NCI-H510A (cell line): ENCODE measurements around the gene DLAT.
"Not testable (repeated sequence)": the region's sequence is repeated elsewhere in the genome, so short reads cannot be mapped to it uniquely, and the experiment has no call there.

Experiments used
- DNase-seq: peaks from one replicate; lab custom pipeline; 2025; lab: John Stamatoyannopoulos, UW

The DLAT gene

GRCh38 chr11:112024773-112025678 is at the start of gene DLAT:
Gene DLAT (plus strand): TSS chr11:112025408. CDS start chr11:112025473, 65 bp downstream.
- peak; percentile 95 for DNase-seq

DNA sequence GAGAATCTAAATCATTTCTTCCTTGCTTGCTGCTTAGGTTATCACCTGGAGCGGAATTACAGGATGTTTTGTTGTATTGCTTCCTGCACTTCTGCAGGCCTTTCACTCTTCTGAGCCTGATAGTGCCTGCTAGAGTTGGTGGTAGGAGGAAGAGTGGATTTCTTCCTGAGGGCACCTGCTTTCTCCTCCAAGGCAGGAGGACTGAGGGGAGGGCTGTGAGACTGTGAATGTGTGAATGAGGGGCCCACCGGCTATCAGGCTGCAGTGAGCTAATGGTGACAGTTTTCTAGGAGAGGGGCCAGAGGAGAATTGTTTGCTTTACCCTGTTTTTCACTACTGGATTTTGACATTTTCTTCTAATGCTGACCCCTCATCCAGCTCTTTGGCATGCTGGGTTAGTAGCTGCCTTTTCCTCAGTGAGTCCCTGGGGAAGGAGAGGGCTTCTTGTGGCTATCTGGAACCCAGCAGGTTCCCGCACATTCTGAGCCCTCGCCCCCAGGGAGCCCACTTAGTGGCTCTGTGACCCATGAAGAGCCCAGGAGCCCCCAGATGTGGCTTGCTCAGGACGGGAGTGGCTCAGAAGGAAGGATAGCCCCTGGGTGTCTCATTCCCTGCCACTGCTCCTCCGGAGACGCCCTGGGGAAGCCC is 49.0 kb upstream of the DLAT start:
- DNase-seq: no peak

DNA sequence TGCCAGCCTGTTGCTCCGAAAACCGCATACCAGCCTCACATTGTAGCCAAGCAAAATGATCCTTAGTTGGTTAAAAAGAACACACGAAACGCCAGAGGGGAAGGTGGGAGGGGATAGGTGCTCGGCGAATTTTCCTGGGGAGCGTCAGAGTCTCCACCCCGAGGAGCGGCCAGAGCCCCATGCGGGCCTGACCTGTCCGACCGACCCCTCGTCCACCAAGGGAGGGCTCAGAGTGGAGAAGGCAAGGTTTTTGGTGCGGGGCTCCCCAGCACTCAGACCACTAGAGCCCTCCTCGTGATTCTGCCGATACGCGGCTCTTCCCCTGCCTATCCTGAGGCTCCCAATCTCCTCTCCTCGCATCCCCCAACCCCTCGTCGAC is 48.5 kb upstream of the DLAT start:
- DNase-seq: no peak

GRCh38 chr11:111977146-111978027 is 47.8 kb upstream of the DLAT start:
- no peak for DNase-seq

- DNase-seq: peak; percentile 59
Measured at GRCh38 chr11:111978028-111978771, 47.0 kb upstream of the DLAT start.

DNA sequence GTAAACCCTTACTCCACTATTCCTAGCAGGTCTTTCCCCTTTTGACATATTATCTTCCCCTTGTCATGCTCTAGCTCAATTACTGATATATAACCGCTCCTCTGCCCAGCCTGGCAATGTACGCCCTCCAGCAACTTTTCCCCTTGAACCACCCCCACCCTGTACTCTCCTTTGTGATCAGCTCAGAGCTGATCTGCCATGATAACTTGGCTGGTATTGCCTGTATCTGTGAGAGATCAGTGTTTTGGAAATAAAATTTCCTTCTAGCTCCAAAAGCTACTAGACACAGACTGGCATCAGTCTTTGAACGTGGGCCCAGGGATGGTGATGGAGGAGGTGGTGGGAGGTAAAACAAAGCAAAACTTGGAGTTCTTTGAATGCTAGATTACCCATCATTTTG is 45.1 kb upstream of the DLAT start:
- no peak for DNase-seq

- DNase-seq: no peak
Measured at GRCh38 chr11:111981270-111981669, 43.9 kb upstream of the DLAT start.

DNA sequence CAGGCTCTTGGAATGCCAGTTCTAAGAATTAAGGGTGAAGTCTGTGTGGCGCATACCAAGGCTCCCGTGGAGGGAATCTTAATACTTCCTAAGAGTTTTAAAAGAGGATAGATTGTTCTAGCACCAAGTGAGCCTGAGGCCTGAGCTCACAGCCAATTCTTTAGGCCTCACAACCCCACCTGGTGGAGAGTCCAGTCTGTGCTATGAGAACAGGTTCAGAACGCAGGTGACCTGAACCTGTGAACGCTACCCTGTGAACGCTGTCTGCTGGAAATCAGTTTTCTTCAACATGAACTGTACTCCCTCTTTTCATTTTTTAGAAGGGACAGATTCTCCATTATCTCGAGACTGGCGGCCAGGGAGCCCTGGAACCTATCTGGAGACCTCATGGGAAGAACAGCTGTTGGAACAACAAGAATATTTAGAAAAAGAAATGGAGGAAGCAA is 43.2 kb upstream of the DLAT start:
- DNase-seq: peak; percentile 43

DNA sequence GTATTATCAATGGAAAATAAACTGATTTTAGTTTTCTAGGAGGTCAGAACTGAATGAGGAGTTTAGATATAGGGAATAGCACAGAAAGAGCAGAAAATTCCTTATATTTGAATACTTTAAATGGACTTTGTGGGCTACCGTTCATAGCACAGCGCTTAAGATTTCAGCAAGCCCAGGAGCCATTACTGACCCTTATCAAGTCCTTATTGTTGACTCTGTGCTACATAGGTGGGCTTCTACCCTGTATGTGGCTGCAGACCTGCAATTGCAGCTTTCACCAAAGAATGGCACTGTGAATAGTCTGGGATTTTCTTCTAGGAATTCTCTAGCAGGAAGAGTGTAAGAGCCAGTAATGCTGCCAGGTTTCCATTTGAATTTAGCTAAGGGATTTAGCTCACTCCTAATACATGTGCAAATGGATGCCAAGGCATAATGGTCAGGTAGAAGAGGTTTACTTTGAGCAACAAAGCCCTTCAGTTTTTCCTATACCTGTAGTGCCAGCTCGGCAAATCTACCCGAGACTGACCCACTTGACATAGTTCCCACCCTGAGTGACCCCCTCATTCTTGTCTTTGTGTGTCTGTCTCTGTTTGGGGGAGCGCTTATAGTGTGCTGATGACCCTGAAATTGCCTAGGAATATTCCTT is 42.5 kb upstream of the DLAT start:
- DNase-seq: no peak

DNA sequence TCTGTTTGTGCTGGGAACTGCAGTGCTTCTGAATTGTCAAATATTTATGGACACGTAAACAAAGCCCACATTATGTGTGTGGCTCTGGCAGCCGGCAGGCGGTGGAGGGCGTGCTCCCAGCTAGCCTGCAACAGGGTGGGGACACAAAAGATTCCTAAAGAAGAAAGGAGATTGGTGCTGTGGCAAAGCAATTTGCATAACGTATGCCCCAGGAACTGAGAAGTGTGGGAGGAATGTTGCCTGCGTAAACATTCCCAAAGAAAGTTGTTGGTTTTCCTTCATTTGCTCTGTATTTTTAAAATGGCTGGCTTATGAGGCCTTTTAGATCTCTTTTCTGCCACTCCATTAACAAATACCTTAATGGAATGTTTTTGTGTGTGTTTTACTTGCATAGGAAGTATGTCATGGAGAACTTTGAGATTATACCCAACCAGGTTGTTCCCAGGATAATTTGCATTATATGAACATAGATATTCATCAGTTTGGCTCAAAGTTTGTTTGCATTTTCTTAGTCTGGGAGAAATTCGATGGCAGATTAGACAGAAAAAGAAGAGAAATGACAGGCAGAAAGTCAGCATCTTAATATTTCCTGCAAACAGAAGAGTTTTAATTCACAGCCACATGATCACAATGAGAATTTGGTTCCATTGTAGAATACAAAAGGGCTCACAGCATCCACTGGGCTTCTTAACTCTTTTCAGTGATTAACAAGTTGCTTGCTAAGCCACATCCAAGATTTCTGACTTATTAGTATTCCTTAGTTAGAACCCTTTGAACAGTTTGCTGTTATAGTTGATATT is 41.8 kb upstream of the DLAT start:
- DNase-seq: no peak

DNA sequence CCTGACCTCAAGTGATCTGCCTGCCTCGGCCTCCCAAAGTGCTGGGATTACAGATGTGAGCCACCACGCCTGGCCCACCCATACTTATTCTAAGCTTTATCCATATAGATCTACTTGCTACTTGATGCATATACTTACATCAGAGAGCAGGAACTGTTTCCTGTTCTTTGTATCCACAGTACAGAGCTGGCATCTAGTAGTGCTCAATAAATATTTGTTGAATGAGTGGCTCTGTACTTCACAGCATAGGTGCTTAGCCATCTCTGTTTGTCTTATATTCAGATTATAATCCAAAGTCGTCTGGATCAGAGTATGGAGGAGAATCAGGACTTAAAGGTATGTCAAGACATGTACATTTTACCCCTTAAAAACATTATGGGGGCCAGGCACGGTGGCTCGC is 38.6 kb upstream of the DLAT start:
- no peak for DNase-seq

DNA sequence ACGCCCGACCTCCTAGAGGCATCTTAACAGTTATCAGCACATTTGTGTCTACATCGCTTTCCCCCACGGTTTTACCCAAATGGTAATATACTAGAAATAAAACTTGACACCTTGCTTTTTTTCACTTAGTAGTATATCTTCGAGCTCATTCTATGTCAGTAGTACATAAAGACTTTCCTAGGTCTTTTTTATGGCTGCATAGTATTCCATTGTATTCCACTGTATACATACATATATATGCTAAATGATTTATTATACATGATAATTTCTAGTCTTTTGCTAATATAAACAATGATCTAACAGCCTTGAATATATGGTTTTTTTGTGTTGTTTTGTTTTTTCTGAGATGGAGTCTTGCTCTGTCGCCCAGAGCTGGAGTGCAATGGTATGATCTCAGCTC is 34.8 kb upstream of the DLAT start:
- no peak for DNase-seq

- DNase-seq: no peak
Measured at GRCh38 chr11:111992206-111992855, 32.9 kb upstream of the DLAT start.

DNA sequence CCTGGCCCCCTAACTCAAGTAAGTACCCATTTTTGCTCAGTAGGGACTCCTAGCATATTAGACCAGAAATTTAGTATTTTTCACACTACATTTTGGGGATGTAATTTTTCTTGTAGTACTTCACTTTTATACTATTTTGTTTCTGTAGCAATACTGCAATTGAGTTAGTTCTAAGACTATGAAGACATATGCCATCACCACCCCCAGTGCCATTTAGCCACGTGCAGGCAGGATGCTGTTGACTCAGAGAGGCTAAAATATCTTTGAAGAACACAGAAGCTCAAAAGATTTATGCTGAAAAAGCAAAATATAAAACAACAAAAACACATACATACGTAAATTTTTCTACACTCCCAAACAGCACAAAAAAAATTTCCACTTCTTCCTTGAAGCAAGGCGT is 29.1 kb upstream of the DLAT start:
- DNase-seq: no peak

DNA sequence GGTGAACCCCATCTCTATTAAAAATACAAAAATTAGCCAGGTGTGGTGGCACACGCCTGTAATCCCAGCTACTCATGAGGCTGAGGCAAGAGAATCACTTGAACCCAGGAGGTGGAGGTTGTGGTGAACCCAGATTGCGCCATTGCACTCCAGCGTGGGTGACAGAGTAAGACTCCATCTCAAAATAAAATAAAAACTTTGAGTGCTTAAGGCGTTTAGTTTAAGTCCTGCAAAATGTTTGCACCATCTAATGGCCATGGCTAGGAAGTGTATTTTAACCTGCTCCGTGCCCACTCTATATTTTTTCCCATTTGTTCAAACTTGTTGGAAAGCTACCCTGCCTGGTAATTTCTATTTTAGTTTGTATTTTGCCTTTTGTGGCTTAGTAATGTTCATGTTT is 28.5 kb upstream of the DLAT start:
- not testable (repeated sequence) for DNase-seq

GRCh38 chr11:111999111-111999510 is 26.1 kb upstream of the DLAT start:
- no peak for DNase-seq

- no peak for DNase-seq
Measured at GRCh38 chr11:112000703-112001102, 24.5 kb upstream of the DLAT start.

- DNase-seq: no peak
Measured at GRCh38 chr11:112002491-112003216, 22.6 kb upstream of the DLAT start.

DNA sequence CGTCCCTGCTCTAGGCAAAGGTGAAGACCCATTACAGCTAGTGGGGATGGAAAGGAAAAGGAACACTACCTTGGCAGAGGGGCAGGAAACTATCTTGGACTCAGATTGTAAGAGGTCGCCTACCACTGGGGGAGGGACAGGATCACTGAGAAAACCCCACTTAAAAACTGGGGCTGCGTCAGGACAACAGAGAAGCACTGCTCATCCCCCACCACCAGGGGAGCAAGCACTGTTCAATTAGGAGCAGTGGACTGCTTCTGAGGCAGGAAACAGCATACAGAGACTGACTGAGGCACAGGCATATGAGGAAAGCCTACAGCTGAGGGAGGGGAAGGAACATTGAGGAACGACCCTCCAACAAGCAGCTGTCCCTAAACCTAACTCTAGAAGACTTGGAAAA is 20.8 kb upstream of the DLAT start:
- DNase-seq: no peak
